ENCODE data around the gene ST6GALNAC2. TPM values are rescaled to one million over a fixed set of nuclear protein-coding genes. Genes with fewer than 3 reads are reported as not detected.

Gene ST6GALNAC2
- total RNA-seq, 1 donor from 2014 or later: 4.5 TPM

- peak; percentile 70 for TF ChIP-seq CTCF (conservative IDR thresholded peaks at IDR 0.05)
- peak overlapping the region; percentile 100 for H3K27ac Mint-ChIP-seq (ENCODE audit: unreplicated experiment)
- no peaks in the 10 kb centered on the region for H3K27me3 Mint-ChIP-seq (ENCODE audit: low read depth)
- peaks cover 75% of the 10 kb centered on the region for H3K4me1 Mint-ChIP-seq
- no peaks in the 10 kb centered on the region for H3K9me3 Mint-ChIP-seq
- H3K4me3 Mint-ChIP-seq: peak overlapping the region; percentile 99
- DNase-seq (ENCODE audit: low read depth, low spot score): no peak
- peaks cover 12% of the 10 kb centered on the region for H3K36me3 Mint-ChIP-seq (ENCODE audit: low read depth)
Measured at GRCh38 chr17:76558198-76559095, 27.2 kb downstream of the ST6GALNAC2 start.

GRCh38 chr17:76557368-76558197, 28.1 kb downstream of the ST6GALNAC2 start:
- Mint-ChIP-seq H3K4me3 (peak overlapping the region; percentile 99), H3K27ac (ENCODE audit: unreplicated experiment) (peak overlapping the region; percentile 100), H3K9me3 (no peaks in the 10 kb centered on the region), H3K36me3 (ENCODE audit: low read depth) (peaks cover 9% of the 10 kb centered on the region), H3K4me1 (peaks cover 71% of the 10 kb centered on the region), H3K27me3 (ENCODE audit: low read depth) (no peaks in the 10 kb centered on the region)
- peak; percentile 98 for DNase-seq (ENCODE audit: low read depth, low spot score)
- TF ChIP-seq CTCF (conservative IDR thresholded peaks at IDR 0.05): peak; percentile 77

- Mint-ChIP-seq H3K27ac (ENCODE audit: unreplicated experiment) (peak overlapping the region; percentile 95), H3K36me3 (ENCODE audit: low read depth) (peaks cover 8% of the 10 kb centered on the region), H3K27me3 (ENCODE audit: low read depth) (no peaks in the 10 kb centered on the region), H3K4me3 (peak overlapping the region; percentile 99), H3K9me3 (no peaks in the 10 kb centered on the region), H3K4me1 (peaks cover 68% of the 10 kb centered on the region)
- no peak for TF ChIP-seq CTCF (conservative IDR thresholded peaks at IDR 0.05)
- DNase-seq (ENCODE audit: low read depth, low spot score): no peak
Measured at GRCh38 chr17:76556765-76557367, 28.8 kb downstream of the ST6GALNAC2 start.

- H3K27me3 Mint-ChIP-seq (ENCODE audit: low read depth): no peaks in the 10 kb centered on the region
- no peak overlapping the region for H3K27ac Mint-ChIP-seq (ENCODE audit: unreplicated experiment)
- peaks cover 4% of the 10 kb centered on the region for H3K36me3 Mint-ChIP-seq (ENCODE audit: low read depth)
- peak overlapping the region; percentile 60 for H3K4me3 Mint-ChIP-seq
- no peak for TF ChIP-seq CTCF (conservative IDR thresholded peaks at IDR 0.05)
- no peak for DNase-seq (ENCODE audit: low read depth, low spot score)
- H3K4me1 Mint-ChIP-seq: peaks cover 49% of the 10 kb centered on the region
- H3K9me3 Mint-ChIP-seq: no peaks in the 10 kb centered on the region
Measured at GRCh38 chr17:76554131-76554530, 31.5 kb downstream of the ST6GALNAC2 start.

GRCh38 chr17:76553178-76553908, 32.3 kb downstream of the ST6GALNAC2 start:
- H3K4me1 Mint-ChIP-seq: peaks cover 41% of the 10 kb centered on the region
- H3K36me3 Mint-ChIP-seq (ENCODE audit: low read depth): no peaks in the 10 kb centered on the region
- no peaks in the 10 kb centered on the region for H3K9me3 Mint-ChIP-seq
- H3K27ac Mint-ChIP-seq (ENCODE audit: unreplicated experiment): no peak overlapping the region
- H3K4me3 Mint-ChIP-seq: no peak overlapping the region
- no peaks in the 10 kb centered on the region for H3K27me3 Mint-ChIP-seq (ENCODE audit: low read depth)
- DNase-seq (ENCODE audit: low read depth, low spot score): no peak
- no peak for TF ChIP-seq CTCF (conservative IDR thresholded peaks at IDR 0.05)

All from neural crest cell (in vitro differentiated cells).